HG03196 (cell line): ENCODE data around the gene MAST3.
"Not testable (repeated sequence)": the region's sequence is repeated elsewhere in the genome, so short reads cannot be mapped to it uniquely, and the experiment has no call there.

Source experiments
- ATAC-seq: cut with Tn5 transposase; IDR thresholded peaks from one replicate; pipeline ENCODE4 v1.9.1; 2021; ENCODE audit not compliant: unreplicated experiment

The MAST3 gene

DNA sequence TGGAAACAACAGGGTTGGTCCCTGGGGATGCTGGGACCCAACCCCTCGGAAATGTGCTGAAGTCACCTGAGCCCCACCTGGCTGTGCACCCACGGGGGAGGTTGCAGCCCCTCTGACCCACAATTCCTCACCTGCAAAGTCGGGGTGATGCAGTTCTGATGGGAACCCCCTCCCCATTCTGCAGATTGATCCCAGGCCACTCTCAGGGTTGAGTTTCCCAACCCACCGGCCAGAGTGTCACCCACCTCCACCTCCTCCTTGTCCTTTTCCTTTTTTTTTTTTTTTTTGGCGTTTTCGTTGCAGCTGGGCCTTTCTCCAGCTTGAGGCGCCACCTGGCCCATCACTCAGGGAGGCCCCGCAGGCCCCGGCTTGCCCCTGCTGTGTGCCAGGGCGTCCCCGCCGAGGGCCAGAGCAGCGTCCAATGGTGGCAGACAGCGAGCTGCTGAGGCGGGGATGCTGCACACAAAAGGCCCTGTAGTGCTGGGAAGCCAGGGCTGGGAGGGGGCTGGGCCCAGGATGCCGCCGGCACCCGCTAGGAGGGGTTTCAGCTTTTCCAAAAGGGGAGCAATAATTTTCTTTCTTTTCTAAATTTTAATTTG lies 60.0 kb downstream of the MAST3 start:
- ATAC-seq = no peak

GRCh38 chr19:18158467-18158866 lies 60.9 kb downstream of the MAST3 start:
- no peak for ATAC-seq

DNA sequence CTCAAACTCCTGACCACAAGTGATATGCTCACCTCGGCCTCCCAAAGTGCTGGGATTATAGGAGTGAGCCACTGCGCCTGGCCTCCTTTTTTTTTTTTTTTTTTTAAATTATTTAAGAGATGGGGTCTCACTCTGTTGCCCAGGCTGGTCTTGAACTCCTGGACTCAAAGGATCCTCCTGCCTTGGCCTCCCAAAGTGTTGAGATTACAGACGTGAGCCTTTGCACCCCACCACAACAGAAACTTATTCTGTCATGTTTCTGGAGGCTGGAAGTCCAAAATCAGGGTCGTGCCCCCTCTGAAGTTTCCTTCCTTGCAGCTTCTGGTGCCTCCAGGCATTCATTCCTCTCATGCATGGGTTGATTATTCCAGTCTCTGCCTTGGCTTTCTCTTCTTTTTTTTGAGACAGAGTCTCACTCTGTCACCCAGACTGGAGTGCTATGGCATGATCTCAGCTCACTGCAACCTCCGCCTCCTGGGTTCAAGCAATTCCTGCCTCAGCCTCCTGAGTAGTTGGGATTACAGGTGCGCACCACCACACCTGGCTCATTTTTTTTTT lies 61.6 kb downstream of the MAST3 start:
- not testable (repeated sequence) for ATAC-seq

DNA sequence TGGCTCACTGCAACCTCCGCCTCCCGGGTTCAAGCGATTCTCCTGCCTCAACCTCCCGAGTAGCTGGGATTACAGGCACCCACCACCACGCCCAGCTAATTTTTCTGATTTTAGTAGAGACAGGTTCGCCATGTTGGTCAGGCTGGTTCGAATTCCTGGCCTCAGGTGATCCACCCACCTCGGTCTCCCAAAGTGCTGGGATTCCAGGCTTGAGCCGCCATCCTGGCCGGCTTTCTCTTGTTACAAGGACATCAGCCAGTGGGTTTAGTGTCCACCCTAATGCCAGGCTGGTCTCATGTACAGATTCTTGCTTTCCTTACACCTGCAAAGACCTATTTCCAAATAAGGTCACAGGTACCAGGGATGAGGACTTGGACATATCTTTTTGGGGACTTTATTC lies 62.2 kb downstream of the MAST3 start:
- ATAC-seq = no peak

GRCh38 chr19:18160493-18160970 lies 63.0 kb downstream of the MAST3 start:
- ATAC-seq = no peak

GRCh38 chr19:18160971-18161635 lies 63.5 kb downstream of the MAST3 start:
- peak; percentile 60 for ATAC-seq

- ATAC-seq = no peak
Measured at GRCh38 chr19:18161636-18162002, 64.0 kb downstream of the MAST3 start.

DNA sequence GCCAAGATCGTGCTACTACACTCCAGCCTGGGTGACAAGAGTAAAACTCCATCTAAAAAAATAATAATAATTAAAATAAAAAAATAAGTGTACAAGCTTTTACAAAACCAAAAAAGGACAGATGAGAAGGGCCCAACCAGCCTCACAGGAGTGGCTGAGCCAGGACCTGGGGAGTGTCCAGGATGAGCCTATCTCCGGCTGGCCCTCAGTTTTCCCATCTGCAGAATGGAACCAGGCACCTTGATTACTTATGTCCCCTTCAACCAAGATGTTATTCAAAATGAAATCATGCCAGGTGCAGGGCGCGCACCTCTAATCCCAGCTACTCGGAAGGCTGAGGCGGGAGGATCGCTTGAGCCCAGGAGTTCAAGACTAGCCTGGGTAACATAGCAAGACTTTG lies 66.5 kb downstream of the MAST3 start:
- ATAC-seq = no peak

DNA sequence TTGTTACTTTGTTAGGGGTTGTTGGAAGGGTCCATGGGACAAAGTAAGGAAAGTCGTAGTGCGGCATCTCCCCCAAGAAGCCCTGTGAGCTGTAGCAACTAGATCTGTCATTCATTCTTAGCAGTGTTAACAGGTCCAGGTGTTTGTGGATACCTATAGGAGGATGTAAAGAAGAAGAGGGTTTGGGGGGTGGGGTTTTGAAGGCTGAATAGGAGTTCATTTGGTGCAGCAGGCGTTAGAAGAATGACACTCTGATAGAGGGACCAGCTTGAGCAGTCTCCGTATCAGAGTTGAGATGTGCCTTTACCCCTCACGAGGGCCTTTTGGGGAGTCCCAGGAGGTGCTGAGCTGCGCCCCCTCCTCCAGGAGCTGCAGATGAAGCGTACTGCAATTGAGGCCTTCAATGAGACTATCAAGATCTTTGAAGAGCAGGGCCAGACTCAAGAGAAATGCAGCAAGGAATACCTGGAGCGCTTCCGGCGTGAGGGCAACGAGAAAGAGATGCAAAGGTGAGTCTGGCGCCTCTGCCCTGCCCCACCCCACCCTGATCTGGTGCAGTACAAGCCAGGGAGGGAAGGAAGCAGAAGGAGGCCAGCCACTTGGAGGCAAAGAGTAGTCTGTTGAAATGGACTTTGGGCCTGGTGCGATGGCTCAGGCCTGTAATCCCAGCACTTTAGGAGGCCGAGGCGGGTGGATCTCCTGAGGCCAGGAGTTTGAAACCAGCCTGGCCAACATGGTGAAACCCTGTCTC lies 68.4 kb downstream of the MAST3 start:
- ATAC-seq = no peak

DNA sequence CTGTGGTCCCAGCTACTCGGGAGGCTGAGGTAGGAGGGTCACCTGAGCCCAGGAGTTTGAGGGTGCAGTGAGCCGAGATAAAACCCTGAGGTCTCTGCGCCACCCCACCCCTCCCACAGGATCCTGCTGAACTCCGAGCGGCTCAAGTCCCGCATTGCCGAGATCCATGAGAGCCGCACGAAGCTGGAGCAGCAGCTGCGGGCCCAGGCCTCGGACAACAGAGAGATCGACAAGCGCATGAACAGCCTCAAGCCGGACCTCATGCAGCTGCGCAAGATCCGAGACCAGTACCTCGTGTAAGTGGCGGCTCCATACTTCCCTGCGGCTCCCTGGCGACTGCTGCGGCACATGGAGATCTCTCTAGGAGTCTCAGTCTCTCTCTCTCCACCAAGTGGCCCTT lies 69.4 kb downstream of the MAST3 start:
- ATAC-seq = no peak

DNA sequence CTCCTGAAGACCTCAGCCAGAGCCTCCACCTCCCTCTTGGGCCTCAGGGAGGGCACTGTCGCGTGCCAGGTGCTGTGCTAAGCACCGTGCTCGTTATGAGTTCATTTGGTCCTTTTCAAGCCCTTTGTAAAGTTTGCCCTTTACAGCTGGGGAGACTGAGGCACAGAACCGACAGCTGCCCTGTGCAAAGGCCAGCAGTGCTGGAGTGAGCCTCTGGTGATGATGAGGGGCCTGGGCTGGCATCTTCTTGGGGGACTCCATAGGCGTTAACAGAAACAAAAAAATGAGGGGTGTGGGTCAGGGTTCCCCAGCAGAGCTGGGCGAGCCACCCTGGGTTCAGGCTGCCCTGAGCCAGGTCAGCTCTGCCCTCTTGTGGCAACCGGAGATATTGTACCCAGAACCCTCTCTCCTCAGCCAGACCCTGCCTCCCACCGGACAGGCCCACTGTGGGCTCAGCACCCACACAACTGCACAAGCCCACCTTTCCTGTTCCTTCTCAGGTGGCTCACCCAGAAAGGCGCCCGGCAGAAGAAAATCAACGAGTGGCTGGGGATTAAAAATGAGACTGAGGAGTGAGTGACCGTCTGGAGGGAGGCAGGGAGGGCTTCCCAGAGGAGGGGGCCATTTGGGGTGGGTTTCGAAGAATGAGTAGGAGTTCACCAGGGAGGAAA lies 70.5 kb downstream of the MAST3 start:
- no peak for ATAC-seq

GRCh38 chr19:18168673-18169381 lies 71.2 kb downstream of the MAST3 start:
- no peak for ATAC-seq

DNA sequence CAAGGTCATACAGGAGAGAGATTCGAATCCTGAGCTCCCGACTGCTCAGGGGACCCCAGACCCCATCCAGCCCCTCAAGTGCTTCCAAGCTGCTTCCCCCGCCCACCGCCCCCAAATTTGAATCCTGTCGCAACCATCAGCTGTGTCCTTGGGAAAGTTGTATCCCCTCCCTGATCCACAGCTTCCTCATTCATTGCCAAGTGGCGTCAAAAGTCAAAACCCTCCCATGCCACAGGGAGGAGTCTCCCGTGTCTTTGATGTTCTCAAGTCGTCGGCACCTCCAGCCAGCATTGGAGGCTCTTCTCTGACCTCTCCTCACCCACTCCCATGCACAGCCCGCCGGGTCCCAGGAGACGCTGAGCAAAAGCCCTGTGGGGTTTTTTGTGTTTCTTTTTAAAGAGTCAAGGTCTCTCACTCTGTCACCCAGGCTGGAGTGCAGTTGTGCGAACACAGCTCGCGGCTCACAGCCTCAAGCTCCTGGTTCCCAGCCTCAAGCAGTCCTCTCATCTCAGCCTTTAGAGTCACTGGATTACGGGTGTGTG lies 73.2 kb downstream of the MAST3 start:
- ATAC-seq = peak; percentile 22

DNA sequence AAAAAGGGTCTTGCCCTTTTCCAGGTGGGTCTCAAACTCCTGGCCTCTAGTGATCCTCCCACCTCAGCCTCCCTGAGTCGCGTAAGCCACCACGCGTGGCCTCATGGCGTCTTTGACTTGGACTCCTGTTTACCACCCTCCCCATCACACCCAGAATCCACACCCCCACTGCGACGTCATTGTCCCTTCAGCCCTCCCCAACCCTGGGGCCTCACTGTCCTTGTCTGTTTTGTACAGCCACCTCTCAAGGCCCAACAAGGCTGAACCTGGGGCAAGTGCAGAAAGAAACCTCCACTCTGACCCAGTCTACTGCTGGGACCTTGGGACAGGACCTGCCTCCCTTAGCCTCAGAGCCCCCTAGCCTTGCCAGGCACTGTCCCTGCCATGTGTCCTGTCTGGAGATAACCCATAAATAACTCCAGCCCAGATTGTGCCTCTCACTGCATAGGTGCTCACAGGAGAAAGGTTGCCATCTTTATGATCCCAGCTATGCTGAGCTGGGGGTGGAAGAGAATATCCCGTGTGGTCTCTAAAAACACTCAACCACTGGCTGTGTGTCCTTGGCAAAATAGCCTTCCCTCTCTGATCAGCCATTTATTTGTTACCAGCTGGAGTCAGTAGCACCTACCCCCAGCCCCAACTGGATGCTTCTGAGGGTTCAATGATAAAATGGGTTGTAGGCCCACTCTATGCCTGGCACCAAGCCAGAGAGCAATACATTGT lies 74.2 kb downstream of the MAST3 start:
- ATAC-seq = no peak

GRCh38 chr19:18172331-18173053 lies 74.9 kb downstream of the MAST3 start:
- ATAC-seq = no peak

GRCh38 chr19:18173054-18173571 lies 75.5 kb downstream of the MAST3 start:
- peak; percentile 13 for ATAC-seq

DNA sequence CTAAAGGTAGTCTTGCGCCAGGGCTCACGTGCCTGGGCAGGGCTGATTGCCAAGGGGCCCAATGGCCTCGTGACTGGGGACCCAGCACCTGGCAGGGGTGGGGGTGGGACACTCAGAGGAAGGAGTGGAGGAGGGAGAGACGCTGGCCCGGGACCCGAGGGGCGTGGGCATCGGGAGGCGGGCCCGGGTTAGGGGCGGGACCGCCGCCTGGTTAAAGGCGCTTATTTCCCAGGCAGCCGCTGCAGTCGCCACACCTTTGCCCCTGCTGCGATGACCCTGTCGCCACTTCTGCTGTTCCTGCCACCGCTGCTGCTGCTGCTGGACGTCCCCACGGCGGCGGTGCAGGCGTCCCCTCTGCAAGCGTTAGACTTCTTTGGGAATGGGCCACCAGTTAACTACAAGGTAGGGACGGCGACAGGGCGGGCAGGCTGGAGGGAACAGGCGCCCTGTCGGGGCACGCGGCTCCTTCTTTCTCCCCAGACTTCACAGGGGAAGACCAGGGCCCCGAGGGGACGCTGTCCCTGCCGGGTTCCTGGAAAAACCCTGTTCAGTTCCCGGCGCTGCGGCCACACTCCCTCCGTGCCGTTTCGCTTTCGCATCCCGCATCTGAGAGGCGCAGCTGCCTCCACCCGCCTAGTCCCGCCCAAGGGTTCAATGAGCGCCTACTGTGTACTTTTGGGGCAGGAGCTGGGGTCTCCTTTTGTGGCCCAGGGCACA lies 76.2 kb downstream of the MAST3 start, which contains the start of gene IFI30:
Gene IFI30 (plus strand): TSS at position 242 of the 717 bp plus-strand sequence. CDS start 29 bp downstream, at position 271.
- peak; percentile 44 for ATAC-seq

DNA sequence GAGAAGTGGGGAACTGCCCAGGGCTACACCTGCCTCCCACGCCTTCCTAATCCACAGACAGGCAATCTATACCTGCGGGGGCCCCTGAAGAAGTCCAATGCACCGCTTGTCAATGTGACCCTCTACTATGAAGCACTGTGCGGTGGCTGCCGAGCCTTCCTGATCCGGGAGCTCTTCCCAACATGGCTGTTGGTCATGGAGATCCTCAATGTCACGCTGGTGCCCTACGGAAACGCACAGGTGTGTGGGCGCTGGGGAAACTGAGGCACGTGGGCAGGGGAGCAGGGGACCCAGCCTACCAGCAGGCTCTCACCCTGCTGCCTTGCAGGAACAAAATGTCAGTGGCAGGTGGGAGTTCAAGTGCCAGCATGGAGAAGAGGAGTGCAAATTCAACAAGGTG lies 77.4 kb downstream of the MAST3 start:
- ATAC-seq = no peak
